ENCODE measurements around the gene GAPT.
"Not testable (repeated sequence)": the region's sequence is repeated elsewhere in the genome, so short reads cannot be mapped to it uniquely, and the experiment has no call there.

The GAPT gene

GRCh38 chr5:58503390-58504046 lies 12.3 kb downstream of the GAPT start:
- FAIRE-seq (no peak), DNase-seq (ENCODE audit: low spot score) (no peak)

DNA sequence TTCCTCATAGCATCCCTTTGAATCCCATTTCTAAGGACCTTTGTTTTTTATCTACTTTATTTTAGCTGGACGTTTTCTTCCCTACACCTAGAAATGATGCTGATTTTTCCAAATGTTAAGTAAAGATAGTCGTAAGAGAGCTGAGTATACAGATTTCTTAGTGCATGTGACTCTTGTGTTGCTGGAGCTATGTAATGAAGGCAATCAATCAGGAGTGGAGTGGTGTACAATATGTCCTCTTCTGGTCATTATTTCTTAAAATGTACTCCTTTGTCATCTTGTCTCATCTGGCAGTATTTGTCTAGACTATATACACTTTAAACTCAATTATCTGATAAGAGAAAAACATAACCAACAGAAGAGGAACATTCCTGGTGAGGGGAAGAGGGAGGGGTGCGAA lies 13.5 kb downstream of the GAPT start:
- DNase-seq (ENCODE audit: low spot score) (no peak), FAIRE-seq (no peak)

DNA sequence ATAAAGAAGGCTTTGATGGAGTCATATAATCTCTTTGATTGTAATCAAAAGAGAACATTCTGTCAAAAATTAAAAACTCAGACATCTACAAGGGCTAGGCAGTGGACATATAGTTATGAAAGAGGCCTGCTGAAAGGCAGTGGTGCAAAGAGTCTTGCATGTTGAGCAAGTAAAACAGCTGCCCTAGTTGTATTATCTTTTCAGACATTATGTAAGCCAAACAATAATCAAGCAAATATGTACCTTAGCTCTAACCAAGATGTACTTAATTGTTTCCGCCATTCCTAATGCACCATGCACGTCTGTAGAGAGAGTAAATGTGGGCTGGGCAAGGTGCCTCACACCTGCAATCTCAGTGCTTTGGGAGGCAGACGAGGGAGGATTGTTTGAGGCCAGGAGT lies 14.3 kb downstream of the GAPT start:
- FAIRE-seq = no peak
- no peak for DNase-seq (ENCODE audit: low spot score)

DNA sequence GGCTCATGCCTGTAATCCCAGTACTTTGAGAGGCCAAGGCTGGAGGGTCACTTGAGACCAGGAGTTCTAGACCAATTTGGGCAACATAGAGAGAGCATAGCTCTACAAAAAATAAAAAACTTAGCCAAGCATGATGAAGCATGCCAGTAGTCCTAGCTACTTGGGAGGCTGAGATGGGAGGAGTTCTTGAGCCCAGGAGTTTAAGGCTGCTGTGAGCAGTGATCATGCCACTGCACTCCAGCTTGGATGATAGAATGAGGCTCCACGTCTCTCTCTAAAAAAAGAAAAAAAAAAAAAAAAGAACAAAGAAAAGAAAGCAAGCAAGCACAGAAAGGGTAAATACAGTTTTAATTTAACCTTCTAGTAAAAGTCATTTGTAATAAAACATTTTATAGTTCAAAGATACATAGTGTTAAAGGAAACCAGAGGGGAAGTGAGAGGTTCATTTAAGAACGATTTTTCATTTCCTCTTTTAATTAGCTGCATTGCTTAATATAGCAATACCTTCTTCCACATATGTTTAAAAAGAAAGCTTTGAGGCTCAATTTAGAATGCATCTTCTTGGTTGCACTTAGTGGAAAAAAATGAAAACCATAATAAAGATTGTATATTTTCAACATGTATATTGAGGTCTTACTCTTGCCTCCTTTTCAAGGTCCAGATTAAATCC lies 14.9 kb downstream of the GAPT start:
- DNase-seq (ENCODE audit: low spot score) = no peak
- no peak for FAIRE-seq

DNA sequence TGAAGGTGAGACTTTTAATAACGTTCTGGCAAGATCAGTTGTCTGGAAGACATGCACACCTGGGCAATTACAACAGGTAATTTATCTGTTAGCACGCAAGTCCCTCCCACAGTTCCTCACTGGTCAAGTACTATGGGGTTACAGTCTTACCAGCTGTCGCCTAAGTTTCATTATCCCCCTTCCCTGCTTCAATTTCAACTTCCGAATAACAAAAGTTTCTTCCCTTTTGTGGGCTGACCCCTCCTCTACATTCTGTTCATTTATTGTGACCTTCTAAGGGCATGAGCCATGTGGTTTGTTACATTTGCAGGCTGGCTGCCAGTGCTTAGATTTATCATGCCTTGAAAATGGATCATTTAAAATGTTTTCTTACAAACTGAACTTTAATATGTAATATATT lies 16.5 kb downstream of the GAPT start:
- DNase-seq (ENCODE audit: low spot score) = no peak
- FAIRE-seq = no peak

GRCh38 chr5:58517198-58517597 lies 26.0 kb downstream of the GAPT start:
- no peak for FAIRE-seq
- no peak for DNase-seq (ENCODE audit: low spot score)

DNA sequence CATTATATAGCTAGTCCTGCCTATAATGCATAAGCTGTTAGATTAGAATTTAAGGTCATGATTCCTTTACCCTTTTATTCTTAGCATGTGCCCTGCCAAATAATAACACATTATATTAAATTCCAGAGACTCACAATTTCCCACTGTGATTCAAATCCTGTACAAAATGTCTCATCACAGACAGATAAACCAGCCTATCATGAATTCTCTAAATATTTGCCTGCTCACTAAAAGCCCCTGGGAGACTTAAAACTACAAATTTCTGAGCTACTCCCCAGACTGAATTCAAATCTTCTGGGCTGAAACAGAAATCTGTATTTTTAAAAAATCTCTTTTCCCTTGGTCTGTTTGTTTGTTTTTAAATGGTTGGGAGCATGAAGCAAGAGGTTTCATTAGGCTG lies 32.7 kb downstream of the GAPT start:
- FAIRE-seq (no peak), DNase-seq (ENCODE audit: low spot score) (no peak)

- DNase-seq (ENCODE audit: low spot score) (no peak), FAIRE-seq (no peak)
Measured at GRCh38 chr5:58524571-58524970, 33.3 kb downstream of the GAPT start.

- DNase-seq (ENCODE audit: low spot score) (no peak), FAIRE-seq (no peak)
Measured at GRCh38 chr5:58530942-58531490, 39.8 kb downstream of the GAPT start.

- not testable (repeated sequence) for DNase-seq (ENCODE audit: low spot score); FAIRE-seq
Measured at GRCh38 chr5:58541935-58542334, 50.7 kb downstream of the GAPT start.

DNA sequence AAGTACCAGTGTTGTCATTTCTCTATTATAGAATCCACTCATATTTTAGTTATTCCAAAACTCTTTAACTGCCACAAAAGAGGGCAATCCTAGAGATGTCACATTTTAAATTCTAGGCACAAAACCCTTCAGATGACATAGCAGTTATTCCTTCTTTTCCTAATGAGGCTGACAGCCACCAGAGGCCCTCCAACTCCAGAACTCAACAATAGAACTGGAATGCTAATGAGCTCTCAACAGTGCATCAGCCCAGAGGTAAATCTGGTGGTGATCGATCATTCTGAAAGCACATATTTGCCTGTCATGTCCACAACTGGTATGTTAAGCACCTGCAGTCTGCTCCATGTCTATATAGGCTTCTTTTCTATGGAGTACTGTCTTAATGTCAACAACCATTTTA lies 51.5 kb downstream of the GAPT start:
- FAIRE-seq (no peak), DNase-seq (ENCODE audit: low spot score) (no peak)

- DNase-seq (ENCODE audit: low spot score) (no peak), FAIRE-seq (no peak)
Measured at GRCh38 chr5:58543723-58544122, 52.5 kb downstream of the GAPT start.

GRCh38 chr5:58544195-58544594 lies 53.0 kb downstream of the GAPT start:
- DNase-seq (ENCODE audit: low spot score) (no peak), FAIRE-seq (no peak)

GRCh38 chr5:58544926-58545325 lies 53.7 kb downstream of the GAPT start:
- DNase-seq (ENCODE audit: low spot score) (no peak), FAIRE-seq (no peak)

DNA sequence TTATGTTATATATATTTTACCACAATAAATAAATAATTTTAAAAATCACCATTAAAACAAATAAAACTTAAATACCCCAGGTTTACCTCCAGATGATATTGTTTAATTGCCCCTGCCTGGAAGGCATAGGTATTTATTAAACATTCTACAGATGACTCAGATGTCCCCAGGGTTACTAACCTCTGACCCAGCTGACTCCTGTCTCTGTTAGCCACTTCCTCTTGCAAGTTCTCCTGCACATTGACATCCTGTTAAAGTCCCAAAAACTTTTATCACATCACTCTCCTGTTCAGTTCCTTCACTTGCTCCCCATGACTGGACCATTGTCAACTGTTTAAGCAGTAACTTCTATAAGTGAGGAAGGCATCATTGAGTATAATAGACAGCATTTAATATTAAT lies 54.7 kb downstream of the GAPT start:
- DNase-seq (ENCODE audit: low spot score) = no peak
- no peak for FAIRE-seq

Data from urothelium cell line (cell line).